HG02943 (cell line): ENCODE data around the gene TRPM6.
A peak's percentile ranks its signal among the peaks of the same experiment; 100 is the strongest.

Source experiments
- ATAC-seq: cut with Tn5 transposase; IDR thresholded peaks from one replicate; pipeline ENCODE4 v1.9.1; 2021; ENCODE audit warnings: mild to moderate bottlenecking, low read depth, moderate library complexity; ENCODE audit not compliant: unreplicated experiment

The TRPM6 gene

GRCh38 chr9:74775396-74775795 lies 112.3 kb downstream of the TRPM6 start:
- ATAC-seq = no peak

GRCh38 chr9:74773886-74774479 lies 113.7 kb downstream of the TRPM6 start:
- ATAC-seq = no peak

GRCh38 chr9:74772121-74772520 lies 115.6 kb downstream of the TRPM6 start:
- no peak for ATAC-seq

- ATAC-seq = no peak
These were observed 116.0 kb downstream of the TRPM6 start for GRCh38 chr9:74771672-74772071.

- no peak for ATAC-seq
These were observed 116.5 kb downstream of the TRPM6 start for GRCh38 chr9:74771262-74771585.

GRCh38 chr9:74770508-74771261 lies 117.0 kb downstream of the TRPM6 start:
- peak; percentile 73 for ATAC-seq

GRCh38 chr9:74765481-74765971 lies 122.2 kb downstream of the TRPM6 start:
- ATAC-seq = no peak

- no peak for ATAC-seq
These were observed 124.8 kb downstream of the TRPM6 start for GRCh38 chr9:74762950-74763349.

GRCh38 chr9:74760031-74760700 lies 127.6 kb downstream of the TRPM6 start:
- no peak for ATAC-seq

- no peak for ATAC-seq
These were observed 131.7 kb downstream of the TRPM6 start for GRCh38 chr9:74755999-74756398.

- ATAC-seq = no peak
These were observed 132.4 kb downstream of the TRPM6 start for GRCh38 chr9:74755355-74755754.

GRCh38 chr9:74753650-74754049 lies 134.1 kb downstream of the TRPM6 start:
- ATAC-seq = no peak

GRCh38 chr9:74748966-74749365 lies 138.8 kb downstream of the TRPM6 start:
- ATAC-seq = no peak

- ATAC-seq = no peak
These were observed 144.7 kb downstream of the TRPM6 start for GRCh38 chr9:74742792-74743730.

- no peak for ATAC-seq
These were observed 145.4 kb downstream of the TRPM6 start for GRCh38 chr9:74742191-74742790.

GRCh38 chr9:74736646-74737045 lies 151.1 kb downstream of the TRPM6 start:
- no peak for ATAC-seq

- no peak for ATAC-seq
These were observed 152.0 kb downstream of the TRPM6 start for GRCh38 chr9:74735761-74736160.

- no peak for ATAC-seq
These were observed 158.5 kb downstream of the TRPM6 start for GRCh38 chr9:74729136-74729695.

GRCh38 chr9:74728176-74728575 lies 159.5 kb downstream of the TRPM6 start:
- no peak for ATAC-seq

GRCh38 chr9:74726581-74726980 lies 161.1 kb downstream of the TRPM6 start:
- ATAC-seq = no peak
